ENCODE results near the gene SH2D1A.
"Not testable (repeated sequence)": the region's sequence is repeated elsewhere in the genome, so short reads cannot be mapped to it uniquely, and the experiment has no call there.

Gene SH2D1A

GRCh38 chrX:124346117-124346876, at the start of gene SH2D1A:
Gene SH2D1A, plus strand, starts transcription at chrX:124346563. Its CDS starts 80 bp downstream, at chrX:124346643.
- no peak for DNase-seq (ENCODE audit: low read depth)

- not testable (repeated sequence) for DNase-seq (ENCODE audit: low read depth)
Observed at GRCh38 chrX:124299323-124299722, 47.0 kb upstream of the SH2D1A start.

GRCh38 chrX:124300405-124300804, 46.0 kb upstream of the SH2D1A start:
- DNase-seq (ENCODE audit: low read depth): no peak

GRCh38 chrX:124307253-124307907, 39.0 kb upstream of the SH2D1A start:
- no peak for DNase-seq (ENCODE audit: low read depth)

GRCh38 chrX:124325732-124326131, 20.6 kb upstream of the SH2D1A start:
- DNase-seq (ENCODE audit: low read depth): no peak

GRCh38 chrX:124328765-124329164, 17.6 kb upstream of the SH2D1A start:
- DNase-seq (ENCODE audit: low read depth): no peak

- DNase-seq (ENCODE audit: low read depth): no peak
Observed at GRCh38 chrX:124332481-124333424, 13.6 kb upstream of the SH2D1A start, which contains the start of gene TEX13D. Gene TEX13D, plus strand, starts transcription at chrX:124332660. Its CDS starts 258 bp downstream, at chrX:124332918.

GRCh38 chrX:124333862-124334261, 12.5 kb upstream of the SH2D1A start:
- DNase-seq (ENCODE audit: low read depth): no peak

- not testable (repeated sequence) for DNase-seq (ENCODE audit: low read depth)
Observed at GRCh38 chrX:124334555-124334954, 11.8 kb upstream of the SH2D1A start.

- DNase-seq (ENCODE audit: low read depth): no peak
Observed at GRCh38 chrX:124335598-124335997, 10.8 kb upstream of the SH2D1A start.

GRCh38 chrX:124337916-124338315, 8.4 kb upstream of the SH2D1A start:
- DNase-seq (ENCODE audit: low read depth): no peak

- no peak for DNase-seq (ENCODE audit: low read depth)
Observed at GRCh38 chrX:124338733-124339514, 7.4 kb upstream of the SH2D1A start.

- DNase-seq (ENCODE audit: low read depth): no peak
Observed at GRCh38 chrX:124341396-124342132, 4.8 kb upstream of the SH2D1A start.

GRCh38 chrX:124342174-124342867, 4.0 kb upstream of the SH2D1A start:
- no peak for DNase-seq (ENCODE audit: low read depth)

GRCh38 chrX:124343016-124343415, 3.3 kb upstream of the SH2D1A start:
- DNase-seq (ENCODE audit: low read depth): no peak

GRCh38 chrX:124344246-124344645, 2.1 kb upstream of the SH2D1A start:
- DNase-seq (ENCODE audit: low read depth): no peak

GRCh38 chrX:124346877-124347241, 496 bp downstream of the SH2D1A start:
- no peak for DNase-seq (ENCODE audit: low read depth)

- DNase-seq (ENCODE audit: low read depth): no peak
Observed at GRCh38 chrX:124347242-124347641, 879 bp downstream of the SH2D1A start.

- no peak for DNase-seq (ENCODE audit: low read depth)
Observed at GRCh38 chrX:124348182-124348581, 1.8 kb downstream of the SH2D1A start.

- DNase-seq (ENCODE audit: low read depth): no peak
Observed at GRCh38 chrX:124348885-124349453, 2.6 kb downstream of the SH2D1A start.
